ENCODE data around the gene FES.

The FES gene

GRCh38 chr15:90905306-90906180 lies 21.2 kb downstream of the FES start:
- TF ChIP-seq EGR1 (IDR thresholded peaks at IDR 0.05) (no peak), CREB1 (IDR thresholded peaks at IDR 0.05; ENCODE audit: low read depth) (no peak), CEBPB (IDR thresholded peaks at IDR 0.05) (no peak), NFIC (IDR thresholded peaks at IDR 0.05) (no peak), EP300 (IDR thresholded peaks at IDR 0.05; ENCODE audit: borderline replicate concordance) (no peak), TEAD4 (IDR thresholded peaks at IDR 0.05) (no peak), ZBTB7A (IDR thresholded peaks at IDR 0.05; ENCODE audit: low read depth) (no peak), RAD21 (IDR thresholded peaks at IDR 0.05; ENCODE audit: low read depth) (no peak), YY1 (IDR thresholded peaks at IDR 0.05; ENCODE audit: low read depth) (no peak), TCF12 (IDR thresholded peaks at IDR 0.05; ENCODE audit: low read depth) (no peak), TAF1 (IDR thresholded peaks at IDR 0.05; ENCODE audit: low read depth) (no peak), FOXM1 (IDR thresholded peaks at IDR 0.05; ENCODE audit: borderline replicate concordance, low read depth) (no peak)
- TF ChIP-seq, protein P1, sequence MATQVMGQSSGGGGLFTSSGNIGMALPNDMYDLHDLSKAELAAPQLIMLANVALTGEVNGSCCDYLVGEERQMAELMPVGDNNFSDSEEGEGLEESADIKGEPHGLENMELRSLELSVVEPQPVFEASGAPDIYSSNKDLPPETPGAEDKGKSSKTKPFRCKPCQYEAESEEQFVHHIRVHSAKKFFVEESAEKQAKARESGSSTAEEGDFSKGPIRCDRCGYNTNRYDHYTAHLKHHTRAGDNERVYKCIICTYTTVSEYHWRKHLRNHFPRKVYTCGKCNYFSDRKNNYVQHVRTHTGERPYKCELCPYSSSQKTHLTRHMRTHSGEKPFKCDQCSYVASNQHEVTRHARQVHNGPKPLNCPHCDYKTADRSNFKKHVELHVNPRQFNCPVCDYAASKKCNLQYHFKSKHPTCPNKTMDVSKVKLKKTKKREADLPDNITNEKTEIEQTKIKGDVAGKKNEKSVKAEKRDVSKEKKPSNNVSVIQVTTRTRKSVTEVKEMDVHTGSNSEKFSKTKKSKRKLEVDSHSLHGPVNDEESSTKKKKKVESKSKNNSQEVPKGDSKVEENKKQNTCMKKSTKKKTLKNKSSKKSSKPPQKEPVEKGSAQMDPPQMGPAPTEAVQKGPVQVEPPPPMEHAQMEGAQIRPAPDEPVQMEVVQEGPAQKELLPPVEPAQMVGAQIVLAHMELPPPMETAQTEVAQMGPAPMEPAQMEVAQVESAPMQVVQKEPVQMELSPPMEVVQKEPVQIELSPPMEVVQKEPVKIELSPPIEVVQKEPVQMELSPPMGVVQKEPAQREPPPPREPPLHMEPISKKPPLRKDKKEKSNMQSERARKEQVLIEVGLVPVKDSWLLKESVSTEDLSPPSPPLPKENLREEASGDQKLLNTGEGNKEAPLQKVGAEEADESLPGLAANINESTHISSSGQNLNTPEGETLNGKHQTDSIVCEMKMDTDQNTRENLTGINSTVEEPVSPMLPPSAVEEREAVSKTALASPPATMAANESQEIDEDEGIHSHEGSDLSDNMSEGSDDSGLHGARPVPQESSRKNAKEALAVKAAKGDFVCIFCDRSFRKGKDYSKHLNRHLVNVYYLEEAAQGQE (IDR thresholded peaks at IDR 0.05; ENCODE audit: low read depth), result no peak
- TF ChIP-seq, protein P2, sequence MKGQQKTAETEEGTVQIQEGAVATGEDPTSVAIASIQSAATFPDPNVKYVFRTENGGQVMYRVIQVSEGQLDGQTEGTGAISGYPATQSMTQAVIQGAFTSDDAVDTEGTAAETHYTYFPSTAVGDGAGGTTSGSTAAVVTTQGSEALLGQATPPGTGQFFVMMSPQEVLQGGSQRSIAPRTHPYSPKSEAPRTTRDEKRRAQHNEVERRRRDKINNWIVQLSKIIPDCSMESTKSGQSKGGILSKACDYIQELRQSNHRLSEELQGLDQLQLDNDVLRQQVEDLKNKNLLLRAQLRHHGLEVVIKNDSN (IDR thresholded peaks at IDR 0.05), result no peak
- TF ChIP-seq, protein P3, sequence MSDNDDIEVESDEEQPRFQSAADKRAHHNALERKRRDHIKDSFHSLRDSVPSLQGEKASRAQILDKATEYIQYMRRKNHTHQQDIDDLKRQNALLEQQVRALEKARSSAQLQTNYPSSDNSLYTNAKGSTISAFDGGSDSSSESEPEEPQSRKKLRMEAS (IDR thresholded peaks at IDR 0.05), result no peak

DNA sequence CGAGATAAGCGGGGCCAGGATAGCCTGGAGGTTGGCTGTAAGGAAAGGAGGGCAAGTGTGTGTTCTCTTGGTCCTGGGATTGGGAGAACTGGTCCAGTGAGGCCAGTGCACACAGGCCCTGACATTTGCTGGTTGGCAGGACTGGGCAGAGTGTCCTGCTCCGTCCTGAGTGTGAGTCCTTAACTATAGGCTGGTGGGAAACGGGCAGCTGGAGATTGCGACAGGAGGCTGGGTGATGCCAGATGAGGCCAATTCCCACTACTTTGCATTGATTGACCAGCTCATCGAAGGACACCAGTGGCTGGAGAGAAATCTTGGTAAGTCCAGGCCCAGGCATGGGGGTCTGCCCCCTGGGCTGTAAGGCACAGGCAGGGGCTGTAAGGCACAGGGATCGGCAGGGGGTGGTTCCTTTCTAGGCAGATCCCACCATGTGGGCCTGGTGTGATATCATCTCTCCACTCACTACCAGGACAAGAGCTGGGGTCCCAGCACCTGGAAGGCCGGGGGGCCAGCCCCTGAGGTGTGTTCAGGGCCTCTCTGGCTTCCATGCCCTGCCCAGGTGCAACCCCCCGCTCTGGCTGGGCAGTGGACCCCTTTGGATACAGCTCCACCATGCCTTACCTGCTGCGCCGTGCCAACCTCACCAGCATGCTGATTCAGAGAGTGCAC lies 22.0 kb downstream of the FES start:
- TF ChIP-seq, protein P1 (IDR thresholded peaks at IDR 0.05; ENCODE audit: low read depth), result no peak
- TF ChIP-seq CEBPB (IDR thresholded peaks at IDR 0.05) (no peak), TCF12 (IDR thresholded peaks at IDR 0.05; ENCODE audit: low read depth) (no peak), ZBTB7A (IDR thresholded peaks at IDR 0.05; ENCODE audit: low read depth) (no peak), EGR1 (IDR thresholded peaks at IDR 0.05) (no peak)

DNA sequence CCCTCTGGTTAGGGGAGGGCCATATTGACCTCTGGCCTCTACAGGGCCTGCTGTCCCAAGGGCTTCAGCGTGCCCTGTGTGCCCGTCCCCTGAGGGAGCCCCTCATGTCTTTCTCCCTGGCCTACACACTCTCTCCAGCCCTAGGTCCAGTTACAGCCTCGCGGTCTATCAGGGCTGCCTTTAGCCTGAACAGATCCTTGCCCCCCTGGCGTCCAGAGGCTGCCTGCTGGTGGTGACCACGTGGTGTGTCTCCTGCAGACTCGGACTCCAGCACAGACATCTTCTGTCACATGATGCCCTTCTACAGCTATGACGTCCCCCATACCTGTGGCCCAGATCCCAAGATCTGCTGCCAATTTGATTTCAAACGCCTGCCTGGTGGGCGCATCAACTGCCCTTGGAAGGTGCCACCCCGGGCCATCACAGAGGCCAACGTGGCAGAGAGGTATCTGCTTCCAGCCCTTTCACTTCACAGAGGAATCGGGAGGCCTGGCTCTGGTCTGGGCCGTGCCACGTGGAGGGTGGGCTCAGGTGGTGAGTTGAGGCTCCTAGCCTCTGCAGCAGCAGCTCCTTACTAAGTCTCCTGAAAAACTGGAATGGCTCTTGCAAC lies 22.9 kb downstream of the FES start:
- TF ChIP-seq FOXM1 (IDR thresholded peaks at IDR 0.05; ENCODE audit: borderline replicate concordance, low read depth) (no peak), CREB1 (IDR thresholded peaks at IDR 0.05; ENCODE audit: low read depth) (no peak), CEBPB (IDR thresholded peaks at IDR 0.05) (no peak), TEAD4 (IDR thresholded peaks at IDR 0.05) (no peak), EGR1 (IDR thresholded peaks at IDR 0.05) (no peak), NFIC (IDR thresholded peaks at IDR 0.05) (no peak), RAD21 (IDR thresholded peaks at IDR 0.05; ENCODE audit: low read depth) (no peak), TCF12 (IDR thresholded peaks at IDR 0.05; ENCODE audit: low read depth) (no peak), TAF1 (IDR thresholded peaks at IDR 0.05; ENCODE audit: low read depth) (no peak), EP300 (IDR thresholded peaks at IDR 0.05; ENCODE audit: borderline replicate concordance) (no peak), ZBTB7A (IDR thresholded peaks at IDR 0.05; ENCODE audit: low read depth) (no peak), YY1 (IDR thresholded peaks at IDR 0.05; ENCODE audit: low read depth) (no peak)
- TF ChIP-seq, protein P3 (IDR thresholded peaks at IDR 0.05), result no peak
- TF ChIP-seq, protein P1 (IDR thresholded peaks at IDR 0.05; ENCODE audit: low read depth), result no peak
- TF ChIP-seq, protein P2 (IDR thresholded peaks at IDR 0.05), result no peak

Data from Ishikawa (cell line).